NCI-H2171 (cell line): ENCODE results near the gene CALR3.
A peak's percentile ranks its signal among the peaks of the same experiment; 100 is the strongest.
"Not testable (repeated sequence)": the region's sequence is repeated elsewhere in the genome, so short reads cannot be mapped to it uniquely, and the experiment has no call there.

Experiments used
- DNase-seq: peaks from one replicate; lab custom pipeline; 2025; lab: John Stamatoyannopoulos, UW

CALR3 gene, protein sequence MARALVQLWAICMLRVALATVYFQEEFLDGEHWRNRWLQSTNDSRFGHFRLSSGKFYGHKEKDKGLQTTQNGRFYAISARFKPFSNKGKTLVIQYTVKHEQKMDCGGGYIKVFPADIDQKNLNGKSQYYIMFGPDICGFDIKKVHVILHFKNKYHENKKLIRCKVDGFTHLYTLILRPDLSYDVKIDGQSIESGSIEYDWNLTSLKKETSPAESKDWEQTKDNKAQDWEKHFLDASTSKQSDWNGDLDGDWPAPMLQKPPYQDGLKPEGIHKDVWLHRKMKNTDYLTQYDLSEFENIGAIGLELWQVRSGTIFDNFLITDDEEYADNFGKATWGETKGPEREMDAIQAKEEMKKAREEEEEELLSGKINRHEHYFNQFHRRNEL

GRCh38 chr19:16495982-16496612 is at the start of gene CALR3, which contains the start of gene C19orf44:
CALR3 (minus strand) TSS chr19:16496167; CDS start chr19:16496129, 38 bp downstream.
C19orf44 (plus strand) TSS chr19:16496394; CDS start chr19:16500793, 4,399 bp downstream.
- peak; percentile 98 for DNase-seq

- DNase-seq: no peak
These were observed 48.7 kb upstream of the CALR3 start for GRCh38 chr19:16544473-16545231.

GRCh38 chr19:16543734-16544133 is 47.8 kb upstream of the CALR3 start:
- not testable (repeated sequence) for DNase-seq

DNA sequence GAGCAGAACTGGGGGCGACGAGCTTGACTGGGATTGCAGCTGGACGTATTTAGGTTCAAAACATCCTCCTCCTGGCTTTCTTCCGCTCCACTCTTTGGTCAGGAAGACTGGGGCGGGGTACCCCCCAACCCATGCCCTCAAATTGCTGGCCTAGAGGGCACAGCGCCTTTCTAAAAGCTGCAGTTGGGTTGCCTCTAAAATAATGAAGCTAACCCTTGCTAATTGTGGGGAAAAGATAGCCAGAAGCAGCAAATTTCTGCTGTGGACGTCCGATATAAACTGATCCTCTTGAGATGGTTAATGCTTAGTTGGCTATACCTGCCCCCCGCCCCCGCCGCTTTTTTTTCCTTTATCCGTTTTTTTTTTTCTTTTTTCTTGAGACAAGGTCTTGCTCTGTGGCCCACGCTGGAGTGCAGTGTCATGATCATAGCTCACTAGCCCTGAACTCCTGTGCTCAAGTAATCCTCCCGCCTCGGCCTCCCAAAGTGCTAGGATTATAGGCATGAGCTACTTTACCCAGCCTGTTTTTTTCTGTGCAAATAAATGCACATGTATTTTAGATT is 47.0 kb upstream of the CALR3 start:
- DNase-seq: no peak

DNA sequence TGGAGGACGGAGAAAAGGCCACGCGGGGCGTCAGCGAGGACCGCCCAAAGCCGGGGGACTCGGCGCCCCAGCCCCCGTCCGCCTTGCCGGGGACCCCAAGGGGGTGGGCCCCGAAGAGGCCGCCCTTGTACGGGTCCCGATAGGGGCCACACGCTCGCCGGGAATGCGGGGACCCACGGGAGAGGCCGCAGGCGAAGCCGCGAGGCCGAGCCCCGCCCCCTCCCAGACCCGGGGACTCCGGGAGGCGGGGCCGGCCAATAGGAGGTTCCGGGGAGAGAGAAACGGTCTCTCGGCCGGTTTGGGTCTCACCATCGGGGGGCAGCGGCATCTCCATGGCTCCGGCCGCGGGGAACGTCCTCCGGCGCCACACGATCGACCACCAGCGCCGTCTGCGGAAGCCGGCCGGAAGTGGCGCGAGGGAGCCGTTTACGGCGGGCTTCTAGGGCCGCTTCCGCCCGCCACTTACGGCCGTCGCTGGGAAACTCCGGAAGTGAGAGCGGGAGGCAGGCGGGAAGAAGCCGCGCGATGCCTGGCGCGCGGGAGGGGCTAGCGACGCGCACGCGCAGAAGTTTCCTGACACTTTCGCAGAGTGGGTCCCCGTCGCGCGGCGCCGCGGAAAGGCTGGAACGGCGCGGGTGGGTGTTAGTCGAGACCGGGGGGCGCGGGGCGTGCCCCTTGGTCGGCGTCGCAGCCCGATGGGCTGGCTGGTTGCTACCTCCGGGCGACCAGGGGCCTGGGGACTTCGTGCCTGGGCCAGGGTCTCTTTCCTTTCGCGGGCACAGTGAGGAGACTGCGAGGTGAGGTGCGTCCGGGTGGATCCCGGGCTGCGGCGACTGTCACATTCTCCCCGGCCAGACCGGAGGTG is 46.3 kb upstream of the CALR3 start, which contains the start of gene CHERP:
Gene CHERP, minus strand, starts transcription at position 393 of the 865 bp plus-strand sequence. Its CDS starts 59 bp downstream, at position 334.
- peak; percentile 91 for DNase-seq

DNA sequence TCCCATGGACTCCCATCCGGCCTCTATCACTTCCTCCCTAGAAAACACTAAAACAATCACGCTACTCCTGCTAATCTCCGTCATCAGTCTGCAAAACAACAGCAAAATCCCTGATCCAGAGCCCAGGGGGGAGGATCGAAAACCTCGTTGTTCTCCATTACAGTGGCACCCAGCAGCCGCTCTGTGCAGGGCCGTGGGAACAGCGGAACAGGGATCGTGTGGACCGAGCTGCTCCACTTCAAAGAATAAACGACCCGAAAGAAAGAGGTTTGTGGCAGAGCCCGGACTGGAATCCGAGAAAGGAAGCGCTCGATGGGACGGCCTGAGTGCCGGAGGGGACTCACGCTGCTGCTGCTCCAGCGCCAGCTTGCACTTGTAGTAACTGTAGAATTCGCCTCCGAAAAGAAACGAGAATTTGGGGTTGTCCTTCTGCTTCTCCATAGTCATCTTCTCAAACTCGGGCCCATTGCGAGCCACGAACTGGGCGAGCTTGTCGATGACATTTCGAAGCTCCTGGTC is 45.6 kb upstream of the CALR3 start:
- no peak for DNase-seq

DNA sequence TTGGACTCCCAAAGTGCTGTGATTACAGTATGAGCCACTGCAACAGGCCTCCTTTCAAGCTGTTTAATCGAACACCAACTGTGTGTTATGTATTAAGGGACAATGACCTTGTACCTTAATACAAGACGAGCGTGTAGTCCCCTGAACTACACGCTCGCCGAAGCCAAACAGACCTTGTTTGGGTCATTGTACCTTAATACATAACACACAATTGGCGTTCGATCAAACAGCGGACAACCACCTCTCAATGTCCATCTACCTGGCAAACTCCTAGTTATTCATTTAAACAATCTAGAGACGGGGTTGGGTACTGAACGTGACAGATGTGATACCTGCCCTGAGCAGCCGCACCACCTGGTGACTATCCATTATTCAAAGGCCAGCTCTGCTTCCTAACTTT is 45.0 kb upstream of the CALR3 start:
- no peak for DNase-seq

DNA sequence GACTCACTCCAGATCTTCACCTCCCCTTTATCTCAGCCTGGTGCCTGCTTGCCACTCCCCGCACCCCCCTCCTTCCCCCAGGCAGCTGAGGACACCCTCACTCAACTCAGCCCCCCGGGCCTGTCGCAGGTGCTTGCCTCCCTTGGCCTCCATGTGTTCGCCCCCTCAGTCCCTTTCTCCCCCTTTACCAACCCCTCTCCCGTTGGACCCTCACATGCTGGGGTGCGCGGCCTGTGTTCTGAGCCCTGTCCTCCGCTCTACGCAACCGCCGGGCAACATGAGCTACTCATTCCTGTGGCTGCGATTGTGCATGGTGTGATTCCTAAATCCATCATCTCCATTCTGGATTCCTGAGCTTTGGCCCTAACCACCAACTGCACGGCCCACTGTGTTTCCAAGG is 41.1 kb upstream of the CALR3 start:
- DNase-seq: no peak

DNA sequence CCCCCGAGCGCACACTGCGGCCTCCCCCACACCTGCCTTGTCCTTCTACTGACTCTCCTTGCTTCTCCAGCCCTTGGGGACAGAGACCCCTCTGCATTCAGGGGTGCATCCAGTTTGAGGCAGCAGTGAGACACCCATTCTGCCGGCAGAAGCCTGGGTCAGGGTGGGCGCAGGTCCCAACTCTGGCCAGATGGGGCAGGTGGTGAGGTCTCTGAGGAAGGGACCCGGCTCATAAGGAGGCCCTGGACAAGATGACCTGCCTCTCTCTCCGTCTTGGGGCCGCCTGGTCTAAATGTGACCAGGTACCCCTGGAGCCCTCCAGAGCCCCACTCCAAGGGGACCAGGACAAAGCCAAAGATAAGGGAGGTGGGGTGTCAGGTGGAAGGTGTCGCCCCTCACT is 40.2 kb upstream of the CALR3 start:
- DNase-seq: no peak

DNA sequence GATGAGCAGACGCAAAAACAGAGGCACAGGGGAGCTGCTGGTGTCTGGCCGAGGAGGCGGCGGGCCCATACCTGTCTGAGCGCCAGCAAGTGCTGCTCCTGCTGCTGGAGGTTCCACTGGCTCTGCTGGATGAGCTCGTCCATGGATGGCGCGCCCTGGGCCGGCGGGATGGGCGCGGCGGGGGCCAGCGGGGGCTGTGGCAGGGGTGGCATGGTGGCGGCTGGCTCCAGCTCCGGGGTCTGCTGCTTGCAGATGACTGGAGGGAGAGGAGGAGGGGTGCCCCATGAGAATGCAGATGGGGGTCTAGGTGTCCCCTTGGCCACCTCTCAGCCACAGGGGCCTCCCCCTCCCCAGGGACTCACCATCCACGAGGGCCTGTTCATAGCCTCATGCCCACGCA is 39.4 kb upstream of the CALR3 start:
- DNase-seq: no peak

DNA sequence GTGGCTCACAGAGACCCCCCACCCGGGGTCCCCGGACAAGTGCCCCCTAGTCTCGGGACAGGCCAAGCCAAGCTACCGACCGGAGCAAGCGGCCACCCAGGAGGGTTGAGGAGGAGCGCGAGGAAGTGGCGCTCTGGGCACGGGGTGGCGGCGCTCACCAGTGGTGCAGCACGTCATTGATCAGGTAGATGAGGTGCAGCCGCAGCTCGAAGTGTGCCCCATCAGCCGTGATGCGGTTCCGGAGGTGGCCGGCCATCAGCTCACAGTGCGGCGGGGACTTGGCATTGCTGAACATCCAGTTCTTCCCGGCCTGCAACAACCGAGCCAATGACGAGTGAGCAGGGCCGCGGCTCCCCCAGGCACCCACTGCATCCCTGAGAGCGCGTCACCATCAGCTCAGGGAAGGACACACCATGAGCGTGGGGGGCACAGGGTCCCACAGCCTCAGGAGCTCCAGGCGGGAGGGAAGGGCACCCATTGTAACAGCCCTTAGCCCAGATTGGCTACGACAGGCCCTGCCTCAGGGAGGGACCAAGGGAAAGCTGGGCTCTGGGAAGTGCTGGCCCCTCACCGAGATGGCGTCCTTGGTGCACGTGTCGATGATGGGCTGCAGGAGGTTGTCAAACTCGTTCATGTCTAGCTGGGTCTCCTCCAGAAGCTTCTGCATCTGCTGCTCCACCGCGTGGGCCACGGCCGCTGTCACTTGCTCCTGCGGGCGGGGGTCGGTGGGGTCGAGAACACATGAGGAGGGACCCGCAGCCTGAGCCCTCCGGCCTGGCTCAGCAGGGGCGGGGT is 36.7 kb upstream of the CALR3 start:
- DNase-seq: no peak

- DNase-seq: no peak
These were observed 35.4 kb upstream of the CALR3 start for GRCh38 chr19:16531380-16531669.

DNA sequence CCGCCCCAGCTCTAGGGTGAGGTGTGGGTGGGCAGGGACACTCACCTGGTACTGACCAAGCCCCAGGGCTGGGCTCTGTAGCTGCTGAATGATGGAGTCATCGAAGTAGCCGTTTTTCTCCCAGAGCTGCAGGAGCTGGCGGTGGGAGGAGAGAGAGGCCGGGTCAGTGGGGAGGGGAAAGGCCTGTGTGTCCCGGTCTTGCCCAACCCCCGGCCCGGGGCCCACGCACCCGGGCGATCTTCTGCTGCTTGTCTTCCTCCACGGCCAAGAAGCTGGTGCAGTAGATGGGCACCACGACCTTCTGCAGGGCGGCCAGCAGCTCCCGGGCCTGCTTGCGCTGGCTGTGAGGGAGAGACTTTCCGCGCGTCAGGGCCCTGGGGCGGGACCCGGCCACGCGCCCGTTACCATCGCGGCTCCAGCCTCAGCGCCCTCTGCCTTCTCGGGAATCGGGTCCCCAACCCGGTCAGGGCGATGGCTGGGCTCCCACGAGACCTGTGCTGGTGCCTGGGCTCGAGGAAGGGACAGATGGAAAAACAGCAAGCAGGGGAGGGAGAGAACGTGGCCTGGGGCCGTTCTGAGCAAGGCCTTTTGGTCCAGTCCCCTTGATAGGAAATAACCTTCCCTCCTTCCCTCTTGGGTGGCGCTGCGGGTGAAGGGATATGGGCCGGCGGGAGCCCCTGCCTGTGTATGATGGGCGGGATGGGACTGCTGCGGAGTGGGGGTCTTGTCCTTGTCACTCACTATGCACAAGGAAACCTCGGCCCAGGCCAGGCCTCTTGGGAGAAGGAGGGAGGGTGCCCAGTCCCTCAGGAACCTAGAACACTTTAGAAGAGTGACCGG is 34.8 kb upstream of the CALR3 start:
- no peak for DNase-seq

- no peak for DNase-seq
These were observed 33.6 kb upstream of the CALR3 start for GRCh38 chr19:16529466-16530144.

- DNase-seq: no peak
These were observed 32.1 kb upstream of the CALR3 start for GRCh38 chr19:16527971-16528521.

- no peak for DNase-seq
These were observed 31.5 kb upstream of the CALR3 start for GRCh38 chr19:16527334-16527935.

GRCh38 chr19:16525751-16526481 is 29.9 kb upstream of the CALR3 start:
- DNase-seq: no peak
